H1 (cell line): ENCODE data around the gene UQCRC2. TPM values are rescaled to one million over a fixed set of nuclear protein-coding genes. Genes with fewer than 3 reads are reported as not detected.

Experiments used
- ASH2L ChIP-seq: fragments of 200-600, 300-600 bp; sonication (generic); IDR thresholded peaks from one replicate; pipeline ENCODE4 v1.7.1; 2017; ENCODE audit warnings: low read length
- ATF3 ChIP-seq: IDR thresholded peaks from 2 replicates; pipeline ENCODE4 v1.6.1; 2011; ENCODE audit warnings: low read depth, mild to moderate bottlenecking, low read length; ENCODE audit not compliant: insufficient read depth
- CHD7 ChIP-seq: fragments of 300-600 bp; sonication (generic); IDR thresholded peaks from 2 replicates; pipeline ENCODE4 v1.7.1; 2012; ENCODE audit warnings: low read length, moderate library complexity, mild to moderate bottlenecking, inconsistent platforms; ENCODE audit not compliant: insufficient replicate concordance
- GTF2F1 ChIP-seq: IDR thresholded peaks from 2 replicates; pipeline ENCODE4 v1.6.1; 2012; ENCODE audit warnings: low read depth, low read length, improper control_type of control experiment, borderline replicate concordance
- MAX ChIP-seq: IDR thresholded peaks from 2 replicates; pipeline ENCODE4 v1.6.1; 2012; ENCODE audit warnings: inconsistent platforms
- POLR2AphosphoS5 ChIP-seq: IDR thresholded peaks from 2 replicates; pipeline ENCODE4 v1.6.1; 2011; ENCODE audit warnings: low read depth, low read length
- RFX5 ChIP-seq: IDR thresholded peaks from 2 replicates; pipeline ENCODE4 v1.6.1; 2011; ENCODE audit warnings: low read depth, low read length, improper control_type of control experiment, borderline replicate concordance
- polyA plus RNA-seq, 7 experiments: library from polyadenylated mRNA; depleted of rRNA in 3 of 7; stranded (reverse) in 5 of 7; unstranded in 2 of 7; fragments of >200 nt in 5 of 7; fragments of 200-250 nt in 2 of 7; gene quantifications; 1 replicate in 5 of 7; 2 replicates in 1 of 7; 4 replicates in 1 of 7; pipeline versions ENCODE4 v1.2.1 to v1.2.3, GENCODE V29; 2011 to 2013; ENCODE audit warnings: missing spikeins in 2 of 7, mixed read lengths in 2 of 7
- total RNA-seq: library from RNA; stranded (reverse); fragmentation: NEBNext Ultra II Directional; extraction: Animal tissue kit (Norgen Biotek cat#: 25700); gene quantifications from 2 replicates; pipeline ENCODE4 v1.2.1, GENCODE V29; 2021

Gene UQCRC2
- total and polyA plus RNA-seq, 2 of the 8 experiments (the other 6 are each of a cell fraction or from before 2014, with no cell fraction given), result 94.4 to 182 TPM

GRCh38 chr16:21957714-21958346, 4.7 kb downstream of the UQCRC2 start (continued):
- TF ChIP-seq CHD7, result no peak
- no peak for TF ChIP-seq MAX
- TF ChIP-seq GTF2F1, result no peak
- no peak for TF ChIP-seq ASH2L
- TF ChIP-seq POLR2AphosphoS5, result no peak
- no peak for TF ChIP-seq RFX5
- TF ChIP-seq ATF3, result no peak
